NCI-H2081 treated with DMSO at 0.1 percent for 48 hours (cell line): ENCODE results near the gene CADPS.

Experiments
- DNase-seq: peaks from one replicate; lab custom pipeline; 2025; lab: John Stamatoyannopoulos, UW

The CADPS gene

GRCh38 chr3:62501289-62501668 is 373.9 kb downstream of the CADPS start:
- DNase-seq = no peak

GRCh38 chr3:62500556-62501288 is 374.5 kb downstream of the CADPS start:
- DNase-seq = no peak

- DNase-seq = no peak
Measured at GRCh38 chr3:62497156-62497555, 378.1 kb downstream of the CADPS start.

GRCh38 chr3:62496503-62496902 is 378.7 kb downstream of the CADPS start:
- no peak for DNase-seq

DNA sequence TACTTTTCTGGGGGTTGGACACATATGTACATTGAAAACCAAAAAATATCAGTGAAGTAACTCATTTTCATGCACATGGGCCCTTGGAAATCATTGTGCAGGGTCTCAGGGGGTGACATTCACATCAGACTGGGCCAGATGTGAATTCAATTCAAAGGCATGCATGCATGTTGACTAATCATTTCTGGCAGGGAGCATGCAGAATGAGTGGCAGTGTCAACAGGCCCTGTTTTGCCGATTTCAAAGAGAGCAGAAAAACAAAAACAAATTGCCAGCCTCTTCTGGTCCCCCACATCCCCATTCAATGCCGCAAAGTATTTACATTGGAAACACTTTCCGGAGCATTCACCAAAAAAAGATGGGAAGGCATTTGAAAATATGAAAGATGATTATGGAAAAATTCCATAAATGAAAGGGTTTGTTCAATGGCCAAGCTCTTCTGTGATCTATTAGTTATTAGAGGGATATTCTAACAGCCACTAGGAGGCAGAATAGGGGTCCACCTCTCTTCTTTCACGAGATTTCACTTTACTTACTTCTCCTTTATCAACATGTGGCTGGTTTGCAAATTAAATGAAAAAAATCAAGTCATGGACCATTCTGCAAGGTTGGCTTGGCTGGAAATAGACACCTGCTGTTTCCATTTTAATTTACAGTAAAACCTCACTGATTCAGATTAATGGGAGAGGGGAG is 382.0 kb downstream of the CADPS start:
- no peak for DNase-seq

DNA sequence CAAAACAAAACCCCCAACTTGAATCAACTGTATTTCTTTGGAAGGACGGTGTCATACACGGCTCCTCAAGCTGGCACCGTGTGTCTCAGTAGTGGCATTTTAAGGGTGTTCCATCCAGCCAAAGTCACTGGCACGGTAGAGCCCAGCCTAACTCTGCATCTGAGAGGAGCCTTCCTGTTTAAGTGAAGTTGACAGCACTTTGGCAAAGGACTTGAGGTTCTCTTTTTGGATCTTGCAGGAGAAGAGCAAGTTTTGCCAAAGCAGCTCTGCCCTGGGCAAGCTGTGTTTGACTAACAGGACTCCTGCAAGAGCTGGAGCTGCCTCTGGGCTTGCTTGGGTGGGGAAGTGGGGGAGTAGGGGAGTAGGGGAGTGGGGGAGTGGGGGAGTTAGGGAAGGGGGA is 392.3 kb downstream of the CADPS start:
- DNase-seq = no peak

GRCh38 chr3:62481962-62482361 is 393.3 kb downstream of the CADPS start:
- no peak for DNase-seq

DNA sequence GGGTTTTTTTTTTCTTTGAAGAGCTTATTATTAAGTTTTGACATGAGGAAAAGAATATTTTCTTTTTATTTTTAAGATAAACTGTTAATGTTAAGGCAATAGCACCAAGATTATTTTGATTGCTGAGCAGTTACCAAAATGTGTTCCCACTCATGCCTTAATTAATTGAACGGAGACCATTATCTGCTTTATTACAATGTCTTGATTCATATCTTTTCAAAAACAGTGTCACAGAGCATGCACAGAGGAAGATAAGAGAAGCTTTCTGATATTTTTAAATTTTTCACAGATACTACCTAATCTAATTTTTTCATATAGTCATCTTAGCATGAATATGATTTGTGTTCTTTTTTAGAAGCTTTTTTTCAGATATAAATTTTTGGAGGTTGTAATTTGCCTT is 395.2 kb downstream of the CADPS start:
- DNase-seq = no peak

DNA sequence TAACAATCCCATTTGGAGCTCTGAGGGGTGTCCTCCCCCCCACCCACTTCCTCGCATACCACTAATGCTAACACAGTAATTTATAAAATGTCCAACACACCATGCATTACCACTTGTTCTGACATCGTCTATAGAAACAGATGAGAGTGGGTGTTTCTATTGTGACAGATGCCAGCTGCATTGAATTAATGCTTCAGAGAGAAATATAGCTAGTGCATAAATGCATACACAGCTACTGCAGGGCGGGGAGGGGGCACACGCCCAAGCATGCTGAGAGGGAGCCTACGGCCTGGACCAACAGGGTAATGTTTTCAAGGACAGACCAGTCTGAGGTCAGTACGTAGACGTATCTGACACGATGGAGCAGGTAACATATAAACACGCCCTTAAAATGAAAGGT is 395.9 kb downstream of the CADPS start:
- no peak for DNase-seq

- no peak for DNase-seq
Measured at GRCh38 chr3:62475306-62475705, 399.9 kb downstream of the CADPS start.

DNA sequence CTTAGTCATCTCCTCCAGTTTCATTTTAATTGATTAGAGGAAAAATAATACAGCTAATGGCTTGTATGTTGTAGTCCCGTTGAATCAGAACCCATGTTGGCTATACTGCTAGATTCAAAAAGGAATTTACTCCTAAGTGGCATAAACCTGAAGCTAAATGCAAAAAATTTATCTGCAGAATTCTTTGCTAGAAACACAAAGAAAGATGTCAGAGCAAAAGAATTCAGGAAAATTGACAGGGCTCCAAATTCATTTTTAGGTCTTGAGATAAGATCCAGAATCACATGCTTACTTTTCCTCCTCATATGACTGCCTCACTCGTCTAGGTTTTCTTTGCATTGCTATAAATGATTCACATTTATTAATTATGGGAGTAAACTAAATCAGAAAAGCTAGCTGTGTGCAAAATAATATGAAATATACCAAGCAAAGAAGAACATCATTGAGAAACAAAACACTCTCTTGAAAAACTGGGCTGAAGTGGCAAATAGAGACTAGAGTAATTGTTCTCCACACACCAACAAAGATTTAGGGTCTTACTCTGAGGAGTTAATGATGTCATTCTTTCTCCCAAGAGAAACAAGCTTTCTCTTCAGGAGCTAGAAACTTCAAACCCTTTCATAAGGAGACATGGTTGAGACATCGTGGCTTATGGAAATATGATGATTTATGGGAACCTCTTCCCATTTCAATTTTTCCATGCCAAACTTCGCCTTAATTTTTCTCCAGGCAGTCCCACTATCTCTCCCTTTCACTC is 407.1 kb downstream of the CADPS start:
- no peak for DNase-seq

- no peak for DNase-seq
Measured at GRCh38 chr3:62462788-62463187, 412.4 kb downstream of the CADPS start.

- DNase-seq = no peak
Measured at GRCh38 chr3:62462104-62462762, 413.0 kb downstream of the CADPS start.

GRCh38 chr3:62454916-62455315 is 420.3 kb downstream of the CADPS start:
- DNase-seq = no peak

GRCh38 chr3:62453448-62453847 is 421.8 kb downstream of the CADPS start:
- DNase-seq = no peak

DNA sequence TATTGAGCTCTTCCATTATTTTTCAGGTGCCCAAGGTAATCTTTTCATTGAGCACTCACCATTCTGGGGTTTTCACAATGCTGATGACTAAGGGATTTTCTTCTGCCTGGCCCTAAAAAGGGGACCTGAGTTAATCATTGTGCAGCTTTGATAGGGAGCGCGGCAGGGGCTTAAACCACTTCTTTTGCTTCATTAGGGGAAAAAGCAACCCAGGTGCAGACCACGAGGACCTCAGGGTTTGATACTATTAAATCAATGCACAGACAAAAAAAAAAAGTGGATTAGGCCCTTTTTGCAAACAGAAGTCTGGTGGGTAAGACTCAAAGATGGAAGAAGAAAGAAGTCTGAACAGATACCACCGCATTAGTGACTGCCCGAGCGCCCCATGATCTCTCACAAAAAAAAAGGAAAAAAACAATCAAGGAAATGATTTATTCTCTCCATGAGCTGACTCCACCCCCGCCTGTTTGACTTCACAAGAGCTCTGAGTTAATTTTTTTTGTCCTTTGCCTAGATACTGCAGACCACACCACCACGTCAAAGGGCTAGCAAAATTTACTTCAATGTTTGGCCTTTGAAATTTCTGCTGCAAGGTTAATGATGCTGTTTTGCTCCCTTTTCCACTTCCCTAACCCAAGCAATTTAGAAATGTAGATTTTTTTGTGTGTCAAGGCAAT is 423.9 kb downstream of the CADPS start:
- no peak for DNase-seq

- DNase-seq = no peak
Measured at GRCh38 chr3:62446337-62446940, 428.8 kb downstream of the CADPS start.

GRCh38 chr3:62445275-62445674 is 429.9 kb downstream of the CADPS start:
- no peak for DNase-seq

DNA sequence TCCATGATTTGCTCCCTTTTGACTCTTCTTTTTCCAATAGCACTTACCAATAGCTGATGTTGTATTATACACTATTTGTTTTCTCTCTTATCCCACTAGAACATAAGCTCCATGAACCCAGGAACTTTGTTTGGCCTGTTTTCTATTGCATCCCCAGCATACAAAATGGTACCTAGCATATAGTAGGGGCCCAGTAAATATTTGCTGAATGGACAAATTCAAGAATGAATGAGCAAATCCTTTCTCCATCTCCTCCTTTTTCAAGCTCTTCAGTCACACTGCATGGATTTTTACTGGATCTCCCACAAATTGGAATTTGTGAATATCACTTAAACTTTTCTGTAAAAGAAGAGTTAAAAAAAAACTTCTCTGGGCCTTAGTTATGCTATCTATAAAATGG is 435.2 kb downstream of the CADPS start:
- DNase-seq = no peak

GRCh38 chr3:62439176-62439813 is 435.9 kb downstream of the CADPS start:
- no peak for DNase-seq

DNA sequence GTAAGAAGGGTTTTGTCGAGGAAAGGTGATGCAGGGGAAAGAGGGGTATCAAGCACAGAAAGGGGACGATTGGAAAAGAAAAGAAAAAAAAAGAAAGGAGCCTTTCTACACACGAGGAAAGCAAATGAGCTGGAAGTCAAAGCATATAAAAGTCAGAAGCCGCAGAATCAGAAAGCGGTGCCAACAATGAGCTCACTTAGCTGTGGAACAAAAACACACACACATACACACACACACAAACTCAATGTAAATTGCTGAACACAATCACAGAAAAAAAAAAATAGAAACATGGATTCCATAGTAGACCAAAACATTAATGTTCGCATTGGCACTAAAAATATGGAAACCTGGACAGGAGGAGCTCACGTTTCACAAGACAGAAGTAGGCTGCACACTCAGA is 438.4 kb downstream of the CADPS start:
- DNase-seq = no peak
